Transverse colon (tissue), 4 donors: Measurements from ENCODE around the gene POC5. TPM values are rescaled to one million over a fixed set of nuclear protein-coding genes. Genes with fewer than 3 reads are reported as not detected.

Experiments
- DNase-seq: peaks from one replicate; pipeline ENCODE4 v3.0.0-alpha.2; 2019
- H3K27ac ChIP-seq, 4 donors: fragments of 200-600 bp; sonication (generic); 2 replicates each; pipeline ENCODE4 v1.5.1; 2016 to 2018; ENCODE audit warnings: inconsistent platforms in 4 of 4
- H3K27me3 ChIP-seq: fragments of 200-600 bp; sonication (generic); 2 replicates; pipeline ENCODE4 v1.5.1; 2017; ENCODE audit warnings: inconsistent platforms
- H3K36me3 ChIP-seq, 4 donors: fragments of 200-600 bp; sonication (generic); 2 replicates each; pipeline ENCODE4 v1.5.1; 2017 to 2019; ENCODE audit warnings: inconsistent platforms in 4 of 4
- H3K4me1 ChIP-seq, 4 donors: fragments of 200-600 bp; sonication (generic); 2 replicates each; pipeline ENCODE4 v1.5.1; 2017 to 2020; ENCODE audit warnings: inconsistent platforms in 4 of 4
- H3K4me3 ChIP-seq, 4 donors: fragments of 200-600 bp; sonication (generic); 1 replicate in 1 of 4; 2 replicates in 3 of 4; pipeline versions ENCODE4 v1.5.1 to v1.6.1; 2017 to 2019; ENCODE audit warnings: inconsistent platforms in 4 of 4
- H3K9me3 ChIP-seq, 2 donors: fragments of 200-600 bp; sonication (generic); 2 replicates each; pipeline ENCODE4 v1.5.1; 2017 to 2019; ENCODE audit warnings: inconsistent platforms in 2 of 2
- EP300 ChIP-seq: sonication (generic); formaldehyde crosslinking; IDR thresholded peaks from one replicate; pipeline ENCODE4 v1.6.1; 2017; ENCODE audit warnings: antibody characterized with exemption, low read depth
- POLR2A ChIP-seq: fragments of 450-650 bp; IDR thresholded peaks from one replicate; pipeline ENCODE4 v1.6.1; 2016; ENCODE audit warnings: antibody characterized with exemption, mild to moderate bottlenecking, moderate library complexity
- POLR2AphosphoS5 ChIP-seq, 3 donors: sonication (generic); formaldehyde crosslinking; IDR thresholded peaks; one replicate each; pipeline ENCODE4 v1.6.1; 2016; ENCODE audit warnings: antibody characterized with exemption in 3 of 3
- WGBS, 2 donors: methylation state at CpG; one replicate each; pipeline ENCODE4 v1.1.5; 2018; ENCODE audit warnings: low coverage in 1 of 2; 5-methylcytosine and 5-hydroxymethylcytosine counted together
- in situ Hi-C, 4 donors: fragments of 200-750 bp; cut with MboI; loops; one replicate each; pipeline versions ENCODE4 v1.15.0 to v1.15.1; 2017; ENCODE audit warnings: low sequenced_read_pairs in 3 of 4, low pct_ligation_motif_present in 1 of 4, low pct_unique_long_range_greater_than_20kb in 1 of 4
- intact Hi-C: fragments of 100-400 bp; cut with DNase I; formaldehyde crosslinking; loops from one replicate; pipeline ENCODE4 v1.15.1; 2023; ENCODE audit warnings: low total_unique reads
- total RNA-seq, 4 donors: library from RNA; depleted of rRNA; stranded (reverse); fragments of >200 nt; gene quantifications; one replicate each; pipeline ENCODE4 v1.1.0, GENCODE V29; 2016
- TF ChIP-seq, protein P1 (sequence below), 5 experiments: fragments of 200-600 bp in 3 of 5; fragments of 450-650 bp in 2 of 5; sonication (generic) in 3 of 5; IDR thresholded peaks; 1 replicate in 2 of 5; 2 replicates in 3 of 5; pipeline ENCODE4 v1.5.1; 2016 to 2017; ENCODE audit warnings: antibody characterized with exemption in 5 of 5, inconsistent platforms in 3 of 5, mild to moderate bottlenecking in 2 of 5, moderate library complexity in 1 of 5

POC5 gene
- total RNA-seq, 4 donors from 2014 or later: 5.8 to 13.5 (median 11.1) TPM

DNA sequence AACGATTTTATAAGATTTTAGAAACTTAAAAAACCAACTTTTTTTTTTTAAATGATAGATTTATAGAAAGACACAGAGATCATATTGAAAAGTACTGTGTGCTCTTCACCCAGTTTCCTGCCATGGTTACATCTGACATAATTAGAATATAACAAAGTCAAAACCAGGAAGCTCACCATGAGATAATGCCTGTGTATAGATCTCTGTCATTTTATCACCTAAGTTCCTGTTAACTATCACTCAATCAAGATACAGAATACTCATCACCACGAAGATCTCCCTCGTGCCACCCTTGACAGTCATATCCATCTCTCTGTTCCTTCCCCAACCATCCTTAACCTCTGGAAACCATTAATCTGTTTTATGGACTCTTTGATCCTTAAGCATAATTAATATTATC is 39.1 kb downstream of the POC5 start:
- in situ Hi-C loops (loop anchor here in 3 of 4 donors (10.0 to 25.0 kb wide), 3 partner anchors 83 to 441 kb away; partner anchors contain the start of gene ANKRD31 (in 1 of the 3)), intact Hi-C loops (loop anchor here (10.0 kb wide), 1 partner anchor 623 kb away; the partner anchor contains the start of gene GCNT4)
- Histone ChIP-seq H3K27me3 (no peaks in the 10 kb centered on the region), H3K36me3 (no peaks in the 10 kb centered on the region), H3K9me3 (no peaks in the 10 kb centered on the region), H3K27ac (peak overlapping the region in 2 of 4 donors; percentile 33 to 50), H3K4me1 (peaks cover 0 to 4% (median 0%) of the 10 kb centered on the region in 4 donors), H3K4me3 (no peak overlapping the region)
- TF ChIP-seq, protein P1, sequence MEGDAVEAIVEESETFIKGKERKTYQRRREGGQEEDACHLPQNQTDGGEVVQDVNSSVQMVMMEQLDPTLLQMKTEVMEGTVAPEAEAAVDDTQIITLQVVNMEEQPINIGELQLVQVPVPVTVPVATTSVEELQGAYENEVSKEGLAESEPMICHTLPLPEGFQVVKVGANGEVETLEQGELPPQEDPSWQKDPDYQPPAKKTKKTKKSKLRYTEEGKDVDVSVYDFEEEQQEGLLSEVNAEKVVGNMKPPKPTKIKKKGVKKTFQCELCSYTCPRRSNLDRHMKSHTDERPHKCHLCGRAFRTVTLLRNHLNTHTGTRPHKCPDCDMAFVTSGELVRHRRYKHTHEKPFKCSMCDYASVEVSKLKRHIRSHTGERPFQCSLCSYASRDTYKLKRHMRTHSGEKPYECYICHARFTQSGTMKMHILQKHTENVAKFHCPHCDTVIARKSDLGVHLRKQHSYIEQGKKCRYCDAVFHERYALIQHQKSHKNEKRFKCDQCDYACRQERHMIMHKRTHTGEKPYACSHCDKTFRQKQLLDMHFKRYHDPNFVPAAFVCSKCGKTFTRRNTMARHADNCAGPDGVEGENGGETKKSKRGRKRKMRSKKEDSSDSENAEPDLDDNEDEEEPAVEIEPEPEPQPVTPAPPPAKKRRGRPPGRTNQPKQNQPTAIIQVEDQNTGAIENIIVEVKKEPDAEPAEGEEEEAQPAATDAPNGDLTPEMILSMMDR (IDR thresholded peaks at IDR 0.05): no peak
- no peak for TF ChIP-seq EP300
- TF ChIP-seq POLR2AphosphoS5 (IDR thresholded peaks at IDR 0.05): no peak
- TF ChIP-seq POLR2A: no peak
- WGBS, 2 donors: 40 to 62% methylated on average over 2 to 3 of the region's 3 CpGs
- DNase-seq: no peak

DNA sequence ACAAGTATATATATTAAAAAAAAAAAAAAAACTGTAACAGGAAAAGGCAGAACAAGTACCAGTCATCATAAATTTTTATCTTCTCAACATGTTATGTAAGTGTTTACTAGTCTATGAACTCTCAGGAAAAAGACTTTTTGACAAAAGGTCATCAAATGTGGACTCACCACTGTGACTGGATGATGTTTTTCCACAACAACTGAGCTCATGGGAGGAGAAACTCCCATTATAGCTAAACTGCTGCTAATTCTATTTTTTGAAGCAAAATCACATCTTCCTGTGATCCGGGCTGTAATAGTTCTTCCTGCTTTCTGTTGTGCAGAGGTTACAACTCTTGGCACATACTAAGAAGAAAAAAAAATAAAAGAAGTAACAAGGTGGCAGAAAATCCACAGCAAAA is 39.6 kb downstream of the POC5 start:
- Histone ChIP-seq H3K4me3 (no peak overlapping the region), H3K4me1 (peaks cover 0 to 4% (median 0%) of the 10 kb centered on the region in 4 donors), H3K27ac (peak overlapping the region in 2 of 4 donors; percentile 33 to 50), H3K36me3 (no peaks in the 10 kb centered on the region), H3K9me3 (no peaks in the 10 kb centered on the region), H3K27me3 (no peaks in the 10 kb centered on the region)
- intact Hi-C loops: loop anchor here (10.0 kb wide), 1 partner anchor 623 kb away; the partner anchor contains the start of gene GCNT4
- TF ChIP-seq EP300: no peak
- TF ChIP-seq, protein P1 (IDR thresholded peaks at IDR 0.05): no peak
- no peak for TF ChIP-seq POLR2A
- TF ChIP-seq POLR2AphosphoS5 (IDR thresholded peaks at IDR 0.05): no peak
- WGBS, 2 donors: 30 to 39% methylated on average over 1 of the region's 1 CpG
- in situ Hi-C loops: loop anchor here in 3 of 4 donors (10.0 to 25.0 kb wide), 3 partner anchors 83 to 440 kb away; partner anchors contain the start of gene ANKRD31 (in 1 of the 3)
- no peak for DNase-seq

DNA sequence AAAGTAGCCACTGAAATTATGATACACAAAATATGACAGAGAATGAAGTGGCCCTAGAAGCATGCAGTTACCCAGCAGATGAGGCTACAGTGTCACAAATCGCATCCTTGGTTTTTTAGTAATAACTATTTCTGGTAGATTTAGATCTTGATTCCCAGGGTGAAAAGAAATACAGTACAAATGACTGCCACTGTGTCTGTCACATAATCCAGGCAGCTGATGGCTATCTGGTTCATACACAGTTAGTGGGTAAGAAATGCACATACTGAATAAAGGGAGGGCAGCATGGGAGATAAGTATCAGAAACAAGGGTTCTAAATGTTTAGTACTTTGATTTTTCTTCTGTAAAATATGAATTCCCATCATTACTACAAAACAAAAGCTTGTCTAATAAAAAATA is 41.5 kb downstream of the POC5 start:
- Histone ChIP-seq H3K27me3 (no peaks in the 10 kb centered on the region), H3K4me1 (no peaks in the 10 kb centered on the region), H3K9me3 (no peaks in the 10 kb centered on the region), H3K4me3 (no peak overlapping the region), H3K27ac (no peak overlapping the region), H3K36me3 (no peaks in the 10 kb centered on the region)
- TF ChIP-seq POLR2A: no peak
- no peak for TF ChIP-seq POLR2AphosphoS5 (IDR thresholded peaks at IDR 0.05)
- TF ChIP-seq, protein P1 (IDR thresholded peaks at IDR 0.05): no peak
- no peak for TF ChIP-seq EP300
- DNase-seq: no peak
- intact Hi-C loops (loop anchor here (10.0 kb wide), 1 partner anchor 621 kb away; the partner anchor contains the start of gene GCNT4), in situ Hi-C loops (loop anchor here in 3 of 4 donors (10.0 to 25.0 kb wide), 3 partner anchors 81 to 438 kb away; partner anchors contain the start of gene ANKRD31 (in 1 of the 3))
- WGBS, 2 donors: 89 to 97% methylated on average over 1 of the region's 1 CpG

DNA sequence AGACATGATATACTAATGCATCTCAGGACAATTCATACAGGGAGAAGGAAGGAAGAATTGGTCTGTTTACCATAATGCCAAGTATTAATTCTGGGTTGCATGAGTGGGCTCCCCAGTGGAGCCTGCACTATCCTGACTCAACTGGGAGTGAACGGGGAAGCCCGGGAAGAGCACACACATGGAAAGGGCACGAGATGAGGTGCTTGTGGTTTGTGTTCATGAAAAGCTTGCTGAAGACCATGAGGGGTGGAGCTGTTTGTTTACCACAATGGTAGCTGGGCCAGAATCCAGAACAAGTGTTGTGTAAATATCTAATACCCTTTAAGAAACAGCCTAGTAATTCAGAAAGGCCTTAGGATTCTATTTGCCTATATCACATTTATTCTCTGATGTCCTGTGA is 44.6 kb downstream of the POC5 start:
- H3K4me1 ChIP-seq: peaks cover 0 to 15% (median 6%) of the 10 kb centered on the region in 4 donors
- DNase-seq: no peak
- WGBS, 2 donors: 85 to 93% methylated on average over 3 of the region's 3 CpGs
- TF ChIP-seq POLR2AphosphoS5 (IDR thresholded peaks at IDR 0.05) (no peak), POLR2A (no peak), EP300 (no peak)
- TF ChIP-seq, protein P1 (IDR thresholded peaks at IDR 0.05): no peak
- no peaks in the 10 kb centered on the region for H3K36me3 ChIP-seq
- intact Hi-C loops: loop anchor here (10.0 kb wide), 1 partner anchor 618 kb away; the partner anchor contains the start of gene GCNT4
- no peaks in the 10 kb centered on the region for H3K9me3 ChIP-seq
- H3K4me3 ChIP-seq: no peak overlapping the region
- H3K27me3 ChIP-seq: no peaks in the 10 kb centered on the region
- H3K27ac ChIP-seq: no peak overlapping the region
- in situ Hi-C loops: loop anchor here in 2 of 4 donors (10.0 to 25.0 kb wide), 2 partner anchors 78 to 435 kb away; partner anchors contain the start of gene ANKRD31 (in 1 of the 2)
